T-helper 1 cell treated with Interleukin-12 subunit alpha and Interleukin-12 subunit beta and Interleukin-4 antibody, amounts not matched to agents 30 μg/mL and 1 μg/mL, for 36 hours (primary cell): ENCODE results near the gene SP140.
"Not testable (repeated sequence)": the region's sequence is repeated elsewhere in the genome, so short reads cannot be mapped to it uniquely, and the experiment has no call there.

Source experiments
- H3K27ac Mint-ChIP-seq: one replicate; pipeline ENCODE4 v1.8.0; 2021; ENCODE audit warnings: mild to moderate bottlenecking, mixed read lengths
- H3K27me3 Mint-ChIP-seq: one replicate; pipeline ENCODE4 v1.8.0; 2021; ENCODE audit warnings: low read depth, mixed read lengths
- H3K36me3 Mint-ChIP-seq: one replicate; pipeline ENCODE4 v1.8.0; 2021; ENCODE audit warnings: low read depth, mixed read lengths
- H3K4me1 Mint-ChIP-seq: one replicate; pipeline ENCODE4 v1.8.0; 2021; ENCODE audit warnings: low read depth, mixed read lengths
- H3K4me3 Mint-ChIP-seq: one replicate; pipeline ENCODE4 v1.8.0; 2021; ENCODE audit warnings: mild to moderate bottlenecking, moderate library complexity, mixed read lengths
- H3K9me3 Mint-ChIP-seq: one replicate; pipeline ENCODE4 v1.8.0; 2021; ENCODE audit warnings: mixed read lengths

The SP140 gene

DNA sequence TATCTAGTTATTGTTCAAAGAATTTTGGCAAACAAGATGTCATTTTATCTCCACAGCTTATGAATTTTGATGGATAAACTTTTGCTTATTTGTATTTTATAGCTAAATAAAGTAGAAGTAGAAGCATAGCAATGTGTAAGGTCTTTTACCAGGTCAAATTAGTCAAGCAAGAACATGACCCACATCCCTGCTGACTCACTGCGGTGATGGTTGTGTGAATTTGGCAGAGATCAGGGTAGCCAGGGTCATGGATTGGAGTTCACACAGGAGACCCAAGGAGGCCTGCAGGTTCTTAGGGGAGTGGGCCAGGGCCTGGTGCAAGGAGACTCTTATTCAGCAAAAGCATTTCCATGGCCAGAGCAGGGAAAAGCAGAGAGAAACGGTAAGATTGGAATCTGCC, 18.7 kb downstream of the SP140 start:
- no peak overlapping the region for H3K27ac Mint-ChIP-seq
- H3K36me3 Mint-ChIP-seq, result peaks cover 37% of the 10 kb centered on the region
- no peaks in the 10 kb centered on the region for H3K27me3 Mint-ChIP-seq
- peaks cover 7% of the 10 kb centered on the region for H3K9me3 Mint-ChIP-seq
- no peak overlapping the region for H3K4me3 Mint-ChIP-seq
- H3K4me1 Mint-ChIP-seq, result peaks cover 5% of the 10 kb centered on the region

GRCh38 chr2:230246206-230246605, 20.7 kb downstream of the SP140 start:
- Mint-ChIP-seq H3K4me3 (no peak overlapping the region), H3K9me3 (peaks cover 7% of the 10 kb centered on the region), H3K27ac (no peak overlapping the region), H3K27me3 (no peaks in the 10 kb centered on the region), H3K36me3 (peaks cover 24% of the 10 kb centered on the region), H3K4me1 (peaks cover 4% of the 10 kb centered on the region)

DNA sequence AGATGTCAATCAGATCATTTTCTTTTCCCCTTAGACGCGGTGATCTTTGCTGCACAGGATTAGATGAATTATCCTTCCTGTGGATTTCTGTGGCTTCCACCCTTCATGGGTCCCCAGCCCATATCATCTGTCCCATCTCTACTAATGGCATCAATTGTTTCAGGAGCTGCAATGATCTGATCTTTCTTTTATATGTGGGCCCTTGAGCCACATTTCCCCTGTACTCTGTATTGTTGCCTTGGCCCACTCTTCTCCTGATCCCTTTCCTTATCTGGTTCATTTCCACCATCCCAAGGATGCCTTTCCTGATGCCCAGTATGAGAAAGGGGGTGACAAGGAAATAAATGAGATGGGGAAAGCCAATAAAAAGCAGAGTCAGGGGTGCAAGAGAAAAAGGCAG, 24.7 kb downstream of the SP140 start:
- no peaks in the 10 kb centered on the region for H3K9me3 Mint-ChIP-seq
- no peak overlapping the region for H3K27ac Mint-ChIP-seq
- H3K36me3 Mint-ChIP-seq, result peaks cover 5% of the 10 kb centered on the region
- H3K4me1 Mint-ChIP-seq, result peaks cover 2% of the 10 kb centered on the region
- no peak overlapping the region for H3K4me3 Mint-ChIP-seq
- H3K27me3 Mint-ChIP-seq, result no peaks in the 10 kb centered on the region

DNA sequence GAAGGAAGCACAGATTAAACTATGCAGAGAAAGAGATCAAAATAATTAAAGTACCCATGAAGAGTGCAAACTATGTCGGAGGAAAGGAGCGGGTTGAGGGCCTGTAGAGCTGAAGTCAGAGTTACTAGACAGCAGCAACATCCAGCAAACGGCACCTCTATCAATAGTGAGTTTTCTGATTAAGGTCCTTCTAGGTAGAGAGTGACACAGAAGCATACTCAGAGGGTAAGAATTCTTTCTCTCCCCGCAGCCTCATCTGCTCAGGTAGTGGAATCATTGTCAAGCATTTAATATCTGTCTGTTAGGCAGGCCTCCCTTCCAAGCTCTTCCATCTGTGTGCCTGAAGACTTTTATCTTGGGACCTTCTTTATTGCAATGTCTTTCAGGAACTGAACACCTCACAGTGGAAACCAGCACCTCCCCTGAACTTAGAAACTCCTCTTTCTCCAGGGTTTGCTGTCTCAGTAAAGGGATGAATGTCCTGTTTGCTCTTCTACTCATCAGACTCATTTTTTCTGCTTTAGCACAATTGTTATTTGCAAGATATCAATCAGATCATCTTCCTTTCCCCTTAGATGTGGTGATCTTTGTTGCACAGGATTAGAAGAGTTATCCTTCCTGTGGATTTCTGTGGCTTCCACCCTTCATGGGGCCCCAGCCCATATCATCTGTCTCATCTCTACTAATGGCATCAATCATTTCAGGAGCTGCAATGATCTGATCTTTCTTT, 28.8 kb downstream of the SP140 start:
- Mint-ChIP-seq H3K4me3 (no peak overlapping the region), H3K36me3 (peaks cover 19% of the 10 kb centered on the region), H3K4me1 (peaks cover 10% of the 10 kb centered on the region), H3K27ac (no peak overlapping the region), H3K27me3 (no peaks in the 10 kb centered on the region), H3K9me3 (no peaks in the 10 kb centered on the region)

- Mint-ChIP-seq H3K36me3 (peaks cover 37% of the 10 kb centered on the region), H3K9me3 (peaks cover 15% of the 10 kb centered on the region), H3K27me3 (no peaks in the 10 kb centered on the region), H3K27ac (peak overlapping the region; percentile 43), H3K4me3 (peak overlapping the region; percentile 22), H3K4me1 (peaks cover 28% of the 10 kb centered on the region)
Observed at GRCh38 chr2:230256733-230257332, 31.3 kb downstream of the SP140 start.

- peaks cover 42% of the 10 kb centered on the region for H3K4me1 Mint-ChIP-seq
- H3K9me3 Mint-ChIP-seq, result peaks cover 18% of the 10 kb centered on the region
- H3K27ac Mint-ChIP-seq, result no peak overlapping the region
- H3K4me3 Mint-ChIP-seq, result no peak overlapping the region
- H3K27me3 Mint-ChIP-seq, result no peaks in the 10 kb centered on the region
- peaks cover 49% of the 10 kb centered on the region for H3K36me3 Mint-ChIP-seq
Observed at GRCh38 chr2:230258483-230258882, 32.9 kb downstream of the SP140 start.

DNA sequence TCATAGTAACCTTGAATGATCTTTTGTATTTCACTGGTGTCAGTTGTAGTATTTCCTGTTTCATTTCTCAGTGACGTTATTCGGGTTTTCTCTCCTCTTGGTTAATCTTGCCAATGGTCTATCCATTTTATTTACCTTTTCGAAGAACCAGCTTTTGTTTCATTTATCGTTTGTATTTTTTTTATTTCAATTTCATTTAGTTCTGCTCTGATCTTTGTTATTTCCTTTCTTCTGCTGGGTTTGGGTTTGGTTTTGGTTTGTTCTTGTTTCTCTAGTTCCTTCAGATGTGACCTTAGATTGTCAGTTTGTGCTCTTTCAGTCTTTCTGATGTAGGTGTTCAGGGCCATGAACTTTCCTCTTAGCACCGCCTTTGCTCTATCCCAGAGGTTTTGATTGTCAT, 36.7 kb downstream of the SP140 start:
- H3K4me1 Mint-ChIP-seq, result peaks cover 50% of the 10 kb centered on the region
- H3K36me3 Mint-ChIP-seq, result peaks cover 66% of the 10 kb centered on the region
- H3K4me3 Mint-ChIP-seq, result peak overlapping the region; percentile 68
- H3K27me3 Mint-ChIP-seq, result no peaks in the 10 kb centered on the region
- H3K9me3 Mint-ChIP-seq, result peaks cover 18% of the 10 kb centered on the region
- H3K27ac Mint-ChIP-seq, result peak overlapping the region; percentile 83

DNA sequence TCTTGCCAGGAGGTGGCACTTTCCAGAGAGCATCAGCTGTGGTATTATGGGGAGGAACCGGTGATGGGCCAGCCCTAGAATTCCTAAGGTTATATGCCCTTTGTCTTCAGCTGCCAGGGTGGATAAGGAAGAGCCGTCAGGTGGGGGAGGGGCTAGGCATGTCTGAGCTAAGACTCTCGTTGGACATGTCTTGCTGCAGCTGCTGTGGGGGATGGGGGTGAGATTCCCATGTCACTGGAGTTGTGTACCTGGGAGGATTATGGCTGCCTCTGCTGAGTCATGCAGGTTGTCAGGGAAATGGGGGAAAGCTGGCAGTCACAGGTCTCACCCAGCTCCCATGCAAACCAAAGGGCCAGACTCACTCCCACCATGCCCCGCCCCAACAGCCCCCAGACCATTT, 39.4 kb downstream of the SP140 start:
- H3K4me3 Mint-ChIP-seq, H3K27me3 Mint-ChIP-seq, H3K27ac Mint-ChIP-seq: not testable (repeated sequence)
- Mint-ChIP-seq H3K36me3 (peaks cover 77% of the 10 kb centered on the region), H3K4me1 (peaks cover 69% of the 10 kb centered on the region), H3K9me3 (peaks cover 16% of the 10 kb centered on the region)

DNA sequence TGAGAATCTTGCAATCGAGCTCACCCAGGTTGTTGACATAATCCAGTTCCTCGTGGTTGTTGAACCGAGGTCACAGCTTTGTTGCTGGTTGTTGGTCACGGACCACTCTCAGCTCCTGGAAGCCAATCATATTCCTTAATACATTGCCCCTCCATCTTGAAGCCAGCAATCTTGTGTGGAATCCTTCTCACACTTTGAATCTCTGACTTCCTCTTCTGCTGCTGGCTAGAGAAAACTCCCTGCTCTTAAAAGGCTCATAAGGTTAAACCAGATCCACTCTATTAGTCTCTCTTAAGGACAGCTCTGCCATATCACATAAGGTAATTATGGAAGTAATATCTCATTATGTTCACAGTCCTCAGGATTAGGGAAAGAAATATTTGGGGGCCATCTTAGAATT, 41.1 kb downstream of the SP140 start:
- Mint-ChIP-seq H3K9me3 (peaks cover 9% of the 10 kb centered on the region), H3K27me3 (no peaks in the 10 kb centered on the region), H3K4me1 (peaks cover 53% of the 10 kb centered on the region), H3K4me3 (no peak overlapping the region), H3K27ac (no peak overlapping the region), H3K36me3 (peaks cover 75% of the 10 kb centered on the region)

GRCh38 chr2:230267059-230267458, 41.5 kb downstream of the SP140 start:
- Mint-ChIP-seq H3K4me3 (no peak overlapping the region), H3K27me3 (no peaks in the 10 kb centered on the region), H3K4me1 (peaks cover 49% of the 10 kb centered on the region), H3K27ac (no peak overlapping the region), H3K36me3 (peaks cover 75% of the 10 kb centered on the region), H3K9me3 (peaks cover 8% of the 10 kb centered on the region)

DNA sequence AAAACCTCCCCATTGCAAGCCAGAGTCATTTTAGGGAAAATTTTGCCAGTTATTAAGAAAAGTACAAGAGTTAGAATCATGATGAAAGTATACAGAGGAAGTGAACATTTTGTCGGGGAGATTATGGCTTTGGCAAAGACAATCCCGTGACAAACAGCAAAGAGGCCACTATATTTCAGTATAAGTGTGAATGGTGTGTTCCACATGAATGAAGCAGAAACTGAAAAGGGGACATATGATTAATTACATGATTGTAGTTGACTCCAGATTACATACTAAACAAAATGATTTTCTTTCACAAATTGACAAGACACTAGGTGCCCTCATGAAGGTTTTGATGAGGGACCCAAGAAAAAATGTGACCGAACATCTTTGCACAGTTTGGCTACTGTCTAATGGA, 42.0 kb downstream of the SP140 start:
- peaks cover 7% of the 10 kb centered on the region for H3K9me3 Mint-ChIP-seq

DNA sequence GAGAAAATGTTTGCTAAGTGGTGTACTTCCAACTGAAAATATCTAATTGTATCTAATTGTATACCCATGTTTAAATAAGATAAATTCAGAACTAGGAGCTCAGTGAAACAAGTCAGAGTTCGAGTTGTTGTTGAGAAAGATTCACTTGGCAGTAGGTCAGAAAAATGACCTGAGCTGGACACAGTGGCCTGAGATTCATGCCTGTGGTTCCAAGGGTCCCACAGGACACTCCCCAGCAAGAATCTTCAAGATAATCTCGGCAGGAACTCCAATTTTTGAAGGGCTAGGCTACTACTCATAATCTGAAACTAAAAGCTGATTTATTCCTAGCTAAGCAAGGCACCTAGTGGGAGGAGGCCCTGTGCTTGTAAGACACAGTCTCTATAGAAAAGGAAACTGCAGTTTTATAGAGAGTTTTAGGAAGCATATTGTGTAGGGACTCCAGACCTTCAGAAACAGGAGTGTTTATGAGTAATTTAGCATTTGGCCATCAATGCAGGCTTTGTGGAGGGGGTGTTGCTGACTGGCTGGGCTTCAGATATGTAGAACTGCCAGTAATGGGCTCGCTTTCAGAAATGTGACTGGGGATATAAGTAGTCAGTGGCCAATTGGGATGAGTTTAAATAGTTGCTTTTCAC, 43.2 kb downstream of the SP140 start:
- Mint-ChIP-seq H3K4me1 (peaks cover 36% of the 10 kb centered on the region), H3K4me3 (peak overlapping the region; percentile 33), H3K36me3 (peaks cover 77% of the 10 kb centered on the region), H3K27ac (peak overlapping the region; percentile 79), H3K9me3 (peaks cover 7% of the 10 kb centered on the region), H3K27me3 (no peaks in the 10 kb centered on the region)

More for the DNA sequence above, 42.0 kb downstream of the SP140 start:
- H3K4me3 Mint-ChIP-seq, result no peak overlapping the region
- H3K36me3 Mint-ChIP-seq, result peaks cover 75% of the 10 kb centered on the region
- no peak overlapping the region for H3K27ac Mint-ChIP-seq
- H3K27me3 Mint-ChIP-seq, result no peaks in the 10 kb centered on the region
- H3K4me1 Mint-ChIP-seq, result peaks cover 44% of the 10 kb centered on the region

GRCh38 chr2:230269715-230270114, 44.2 kb downstream of the SP140 start:
- Mint-ChIP-seq H3K27ac (peak overlapping the region; percentile 35), H3K27me3 (no peaks in the 10 kb centered on the region), H3K4me1 (peaks cover 29% of the 10 kb centered on the region), H3K4me3 (peak overlapping the region; percentile 33), H3K36me3 (peaks cover 72% of the 10 kb centered on the region), H3K9me3 (peaks cover 7% of the 10 kb centered on the region)

DNA sequence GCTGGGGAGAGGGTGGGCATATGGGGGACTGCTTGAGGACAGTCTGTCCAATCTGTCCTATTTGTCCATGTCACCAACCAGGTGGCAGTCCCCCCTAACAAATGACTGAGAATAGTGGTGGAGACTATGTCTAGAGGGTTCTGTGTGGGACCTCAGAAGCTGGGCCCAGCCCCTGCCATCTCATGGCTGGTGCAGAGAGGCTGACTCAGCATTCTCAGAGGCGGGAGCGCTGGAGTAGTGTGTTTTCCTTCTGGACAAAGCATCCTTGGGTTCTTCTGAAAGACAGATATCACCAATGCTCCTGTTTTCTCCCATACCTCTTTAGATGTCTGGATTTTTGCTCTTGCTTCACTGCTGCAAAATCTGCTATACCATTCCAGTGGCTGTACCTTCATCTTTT, 57.4 kb downstream of the SP140 start:
- H3K36me3 Mint-ChIP-seq, result peaks cover 53% of the 10 kb centered on the region
- peaks cover 5% of the 10 kb centered on the region for H3K9me3 Mint-ChIP-seq
- H3K27me3 Mint-ChIP-seq, result no peaks in the 10 kb centered on the region
- peaks cover 12% of the 10 kb centered on the region for H3K4me1 Mint-ChIP-seq
- no peak overlapping the region for H3K4me3 Mint-ChIP-seq
- no peak overlapping the region for H3K27ac Mint-ChIP-seq

DNA sequence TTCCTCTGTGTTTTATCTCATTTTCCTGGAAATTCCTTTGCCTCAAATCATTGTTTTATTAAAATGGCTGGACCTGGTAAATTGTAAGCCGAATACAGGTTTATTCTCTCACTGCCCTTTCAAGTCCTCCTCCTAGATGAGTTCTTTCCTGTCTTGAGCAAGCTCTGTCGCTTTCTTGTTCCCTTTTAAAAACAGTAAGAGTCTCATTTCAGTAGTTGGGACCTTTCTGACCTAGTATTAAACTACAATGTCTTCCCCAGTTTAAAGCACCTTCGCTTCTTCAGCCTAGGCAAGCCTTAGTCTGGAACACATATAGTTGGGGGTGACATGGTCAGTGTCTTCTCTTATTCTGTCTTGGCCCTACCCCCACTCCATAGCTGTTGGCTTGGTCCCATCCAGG, 60.5 kb downstream of the SP140 start:
- no peaks in the 10 kb centered on the region for H3K27me3 Mint-ChIP-seq
- H3K36me3 Mint-ChIP-seq, result peaks cover 58% of the 10 kb centered on the region

More for the DNA sequence above, 60.5 kb downstream of the SP140 start:
- H3K4me1 Mint-ChIP-seq, result peaks cover 21% of the 10 kb centered on the region
- H3K27ac Mint-ChIP-seq, result no peak overlapping the region
- peaks cover 4% of the 10 kb centered on the region for H3K9me3 Mint-ChIP-seq
- H3K4me3 Mint-ChIP-seq, result no peak overlapping the region
